Esophagus squamous epithelium (tissue), 4 donors: ENCODE results near the gene BAIAP2.

ENCODE experiments used
- POLR2A ChIP-seq, 4 donors: fragments of 450-650 bp; IDR thresholded peaks; one replicate each; pipeline ENCODE4 v1.6.1; 2017; ENCODE audit warnings: antibody characterized with exemption in 4 of 4, mild to moderate bottlenecking in 4 of 4, moderate library complexity in 3 of 4
- TF ChIP-seq, protein P1 (sequence below), 6 experiments: fragments of 450-650 bp in 4 of 6; fragments of 200-600 bp in 2 of 6; sonication (generic) in 2 of 6; IDR thresholded peaks; one replicate each; pipeline ENCODE4 v1.5.1; 2016 to 2019; ENCODE audit warnings: antibody characterized with exemption in 6 of 6, mild to moderate bottlenecking in 4 of 6, moderate library complexity in 4 of 6

DNA sequence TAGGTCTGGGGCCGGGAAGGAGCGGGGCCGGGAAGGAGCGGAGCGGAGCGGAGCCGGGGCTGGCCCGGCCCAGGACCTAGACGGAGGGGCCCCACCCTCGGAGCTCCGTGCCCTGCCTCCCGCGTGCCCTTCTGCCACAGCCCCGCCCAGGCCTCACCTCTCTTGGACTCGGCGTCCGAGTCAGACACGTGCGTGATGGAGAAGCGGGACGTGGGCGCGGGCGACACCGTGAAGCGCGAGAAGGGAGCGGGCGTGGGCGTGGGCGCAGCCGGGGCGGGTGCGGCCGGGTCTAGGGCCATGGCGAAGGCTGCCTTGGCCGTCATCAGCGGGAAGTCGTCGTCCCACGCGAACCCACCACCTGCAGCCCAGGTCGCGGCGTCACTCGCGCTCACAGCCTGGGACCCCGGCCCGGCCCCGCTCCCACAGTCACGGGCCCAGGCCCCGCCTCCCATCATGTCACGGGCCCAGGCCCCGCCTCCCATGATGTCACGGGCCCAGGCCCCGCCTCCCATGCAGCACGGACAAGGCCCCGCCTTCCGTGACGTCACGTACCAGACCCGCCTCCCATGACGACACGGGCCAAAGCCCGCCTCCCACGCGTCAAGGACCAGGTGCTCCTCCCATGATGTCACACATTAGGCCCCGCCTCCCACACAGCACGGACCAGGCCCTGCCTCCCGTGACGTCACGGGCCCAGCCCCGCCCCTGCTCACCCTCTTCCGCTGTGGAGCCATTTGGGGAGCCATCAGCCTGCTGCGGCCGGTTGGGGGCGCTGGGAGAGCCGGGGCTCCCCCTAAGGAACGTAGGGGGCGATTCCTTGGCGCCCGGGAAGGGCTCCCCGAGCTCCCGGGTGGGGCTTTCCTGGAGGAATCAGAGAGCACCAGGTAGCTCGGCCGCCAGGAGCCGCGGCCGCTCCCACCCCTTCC is 84.5 kb downstream of the BAIAP2 start:
- TF ChIP-seq, protein P1, sequence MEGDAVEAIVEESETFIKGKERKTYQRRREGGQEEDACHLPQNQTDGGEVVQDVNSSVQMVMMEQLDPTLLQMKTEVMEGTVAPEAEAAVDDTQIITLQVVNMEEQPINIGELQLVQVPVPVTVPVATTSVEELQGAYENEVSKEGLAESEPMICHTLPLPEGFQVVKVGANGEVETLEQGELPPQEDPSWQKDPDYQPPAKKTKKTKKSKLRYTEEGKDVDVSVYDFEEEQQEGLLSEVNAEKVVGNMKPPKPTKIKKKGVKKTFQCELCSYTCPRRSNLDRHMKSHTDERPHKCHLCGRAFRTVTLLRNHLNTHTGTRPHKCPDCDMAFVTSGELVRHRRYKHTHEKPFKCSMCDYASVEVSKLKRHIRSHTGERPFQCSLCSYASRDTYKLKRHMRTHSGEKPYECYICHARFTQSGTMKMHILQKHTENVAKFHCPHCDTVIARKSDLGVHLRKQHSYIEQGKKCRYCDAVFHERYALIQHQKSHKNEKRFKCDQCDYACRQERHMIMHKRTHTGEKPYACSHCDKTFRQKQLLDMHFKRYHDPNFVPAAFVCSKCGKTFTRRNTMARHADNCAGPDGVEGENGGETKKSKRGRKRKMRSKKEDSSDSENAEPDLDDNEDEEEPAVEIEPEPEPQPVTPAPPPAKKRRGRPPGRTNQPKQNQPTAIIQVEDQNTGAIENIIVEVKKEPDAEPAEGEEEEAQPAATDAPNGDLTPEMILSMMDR (IDR thresholded peaks at IDR 0.05), result peak in 4 of 6 experiments; percentile 5 to 35 (median 17)
- no peak for TF ChIP-seq POLR2A (IDR thresholded peaks at IDR 0.05)
